ENCODE results near the gene ADAMTS17. TPM values are rescaled to one million over a fixed set of nuclear protein-coding genes. Genes with fewer than 3 reads are reported as not detected.

Gene ADAMTS17
- total RNA-seq, 1 experiment from 2014 or later = 4.2 TPM

DNA sequence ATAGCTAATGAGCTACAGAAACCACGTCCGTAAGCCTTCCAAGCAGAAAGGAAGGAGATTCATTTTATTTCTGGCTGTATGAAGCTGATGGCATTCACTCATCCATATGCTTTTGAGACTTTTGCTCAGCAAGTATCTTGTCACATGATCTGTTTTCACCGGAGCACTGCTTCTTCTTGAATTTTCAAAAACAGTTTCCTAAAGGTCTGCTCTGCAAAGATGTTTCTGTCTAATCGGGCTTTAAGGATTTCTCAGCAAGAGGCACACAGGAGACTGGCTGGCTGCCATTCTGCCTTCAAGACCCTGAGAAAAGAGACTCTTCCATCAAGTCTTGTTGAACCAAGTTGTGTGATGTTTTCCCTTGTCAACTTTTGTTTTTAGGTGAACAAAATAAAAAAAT, 319.0 kb downstream of the ADAMTS17 start:
- BruUV-seq (replicated peaks) = no TSS peak
- H3K4me1 ChIP-seq (ENCODE audit: control insufficient read depth in 1 of 2, insufficient read depth in 2 of 2, low read length in 2 of 2) = no peaks in the 10 kb centered on the region
- H3K27me3 ChIP-seq (ENCODE audit: insufficient read depth, low read length) = no peaks in the 10 kb centered on the region
- ChIA-PET CTCF (no interaction called here), RAD21 (ENCODE audit: low non-redundant PET in 1 of 2, low total read pairs in 2 of 2, uncharacterized antibody in 2 of 2, unreplicated experiment in 2 of 2) (no interaction called here), POLR2A (no interaction called here)
- H3K4me3 ChIP-seq (replicated peaks in 1 of 2; ENCODE audit: low read depth in 1 of 2, low read length in 2 of 2) = no peak overlapping the region
- no peak overlapping the region for H2AFZ ChIP-seq (ENCODE audit: low read depth, low read length, poor library complexity, severe bottlenecking)
- TF ChIP-seq EZH2 (IDR thresholded peaks at IDR 0.05) (no peak), YY1 (IDR thresholded peaks at IDR 0.05; ENCODE audit: extremely low read depth, insufficient replicate concordance, low read depth, low read length) (no peak)
- no peak overlapping the region for H3K27ac ChIP-seq (ENCODE audit: low read depth, low read length)
- H3K36me3 ChIP-seq (ENCODE audit: control insufficient read depth in 1 of 2, insufficient read depth in 2 of 2, low read length in 2 of 2) = no peaks in the 10 kb centered on the region
- DNase-seq (ENCODE audit: low read depth, low spot score) (no peak), ATAC-seq (no peak)
- H3K4me2 ChIP-seq (ENCODE audit: low read length) = no peak overlapping the region
- no peaks in the 10 kb centered on the region for H3K79me2 ChIP-seq (ENCODE audit: insufficient read depth, low read length)
- peaks cover 3 to 10% of the 10 kb centered on the region in 2 experiments; a peak in 2 of 4 replicates for H3K9me3 ChIP-seq (ENCODE audit: control insufficient read depth in 1 of 2, insufficient read depth in 1 of 2, low read depth in 1 of 2, low read length in 2 of 2)
- intact Hi-C loops (cut with micrococcal nuclease) = no loop called here
- no peak overlapping the region for H3K9ac ChIP-seq (ENCODE audit: low read length)
- H3K9me2 ChIP-seq (ENCODE audit: insufficient read depth) = no peaks in the 10 kb centered on the region
- H4K20me1 ChIP-seq (ENCODE audit: insufficient read depth) = no peaks in the 10 kb centered on the region

DNA sequence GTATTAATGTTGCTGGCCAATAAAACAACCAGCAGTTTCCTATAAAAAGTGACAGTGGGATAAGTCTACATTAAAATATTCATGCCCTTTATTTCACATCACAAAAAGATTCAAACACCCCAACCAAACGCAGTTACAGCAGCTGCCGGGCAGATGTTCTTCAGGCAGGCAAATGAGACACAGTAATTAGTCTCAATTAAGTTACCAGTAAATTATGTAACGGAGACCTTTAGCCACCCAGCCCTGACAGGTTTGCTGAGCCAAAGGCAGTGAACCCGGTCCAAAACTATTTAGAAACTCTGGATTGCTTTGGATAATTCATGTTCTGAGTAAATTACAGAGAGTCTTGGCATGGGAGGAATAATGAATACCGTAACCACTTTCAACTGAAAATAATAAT, 319.4 kb downstream of the ADAMTS17 start:
- POLR2A ChIA-PET = no interaction called here
- Histone ChIP-seq H3K79me2 (ENCODE audit: insufficient read depth, low read length) (no peaks in the 10 kb centered on the region), H3K27ac (ENCODE audit: low read depth, low read length) (no peak overlapping the region), H3K4me1 (ENCODE audit: control insufficient read depth in 1 of 2, insufficient read depth in 2 of 2, low read length in 2 of 2) (peaks cover 0 to 2% of the 10 kb centered on the region in 2 experiments; a peak in 1 of 4 replicates), H2AFZ (ENCODE audit: low read depth, low read length, poor library complexity, severe bottlenecking) (no peak overlapping the region), H3K9me3 (ENCODE audit: control insufficient read depth in 1 of 2, insufficient read depth in 1 of 2, low read depth in 1 of 2, low read length in 2 of 2) (peaks cover 0 to 6% of the 10 kb centered on the region in 2 experiments; a peak in 1 of 4 replicates), H3K36me3 (ENCODE audit: control insufficient read depth in 1 of 2, insufficient read depth in 2 of 2, low read length in 2 of 2) (no peaks in the 10 kb centered on the region), H3K4me2 (ENCODE audit: low read length) (no peak overlapping the region), H4K20me1 (ENCODE audit: insufficient read depth) (no peaks in the 10 kb centered on the region), H3K9ac (ENCODE audit: low read length) (no peak overlapping the region), H3K27me3 (ENCODE audit: insufficient read depth, low read length) (no peaks in the 10 kb centered on the region), H3K9me2 (ENCODE audit: insufficient read depth) (no peaks in the 10 kb centered on the region), H3K4me3 (replicated peaks in 1 of 2; ENCODE audit: low read depth in 1 of 2, low read length in 2 of 2) (no peak overlapping the region)
- no TSS peak for BruUV-seq (replicated peaks)
- no peak for TF ChIP-seq RAD21 (IDR thresholded peaks at IDR 0.05; ENCODE audit: low read depth)
- TF ChIP-seq ELF1 (IDR thresholded peaks at IDR 0.05; ENCODE audit: borderline replicate concordance, low read depth) = no peak
- no peak for TF ChIP-seq POLR2AphosphoS5 (IDR thresholded peaks at IDR 0.05; ENCODE audit: low read depth, low read length)
- TF ChIP-seq EGR1 (IDR thresholded peaks at IDR 0.05; ENCODE audit: low read depth) = no peak
- no peak for TF ChIP-seq CBX3 (IDR thresholded peaks at IDR 0.05; ENCODE audit: low read depth)
- TF ChIP-seq TCF7L2 (IDR thresholded peaks at IDR 0.05; ENCODE audit: borderline replicate concordance, extremely low read depth, insufficient read depth, insufficient read length) = no peak
- TF ChIP-seq SRF (IDR thresholded peaks at IDR 0.05; ENCODE audit: low read depth) = no peak
- TF ChIP-seq EZH2 (IDR thresholded peaks at IDR 0.05) = no peak
- TF ChIP-seq EZH2phosphoT487 (IDR thresholded peaks at IDR 0.05; ENCODE audit: borderline replicate concordance) = no peak
- TF ChIP-seq YY1 (IDR thresholded peaks at IDR 0.05; ENCODE audit: extremely low read depth, insufficient replicate concordance, low read depth, low read length) = no peak
- TF ChIP-seq ZFX (IDR thresholded peaks at IDR 0.05) = no peak
- no peak for TF ChIP-seq SP1 (IDR thresholded peaks at IDR 0.05; ENCODE audit: low read depth)
- TF ChIP-seq, protein P1, sequence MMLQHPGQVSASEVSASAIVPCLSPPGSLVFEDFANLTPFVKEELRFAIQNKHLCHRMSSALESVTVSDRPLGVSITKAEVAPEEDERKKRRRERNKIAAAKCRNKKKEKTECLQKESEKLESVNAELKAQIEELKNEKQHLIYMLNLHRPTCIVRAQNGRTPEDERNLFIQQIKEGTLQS (IDR thresholded peaks at IDR 0.05) = no peak
- no peak for TF ChIP-seq FOSL1 (IDR thresholded peaks at IDR 0.05; ENCODE audit: low read depth)
- no peak for TF ChIP-seq ZNF274 (IDR thresholded peaks at IDR 0.05; ENCODE audit: low read depth, low read length)
- TF ChIP-seq SIN3A (IDR thresholded peaks at IDR 0.05; ENCODE audit: low read depth) = no peak
- TF ChIP-seq, protein P2, sequence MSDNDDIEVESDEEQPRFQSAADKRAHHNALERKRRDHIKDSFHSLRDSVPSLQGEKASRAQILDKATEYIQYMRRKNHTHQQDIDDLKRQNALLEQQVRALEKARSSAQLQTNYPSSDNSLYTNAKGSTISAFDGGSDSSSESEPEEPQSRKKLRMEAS (IDR thresholded peaks at IDR 0.05) = no peak
- no peak for TF ChIP-seq CEBPB (IDR thresholded peaks at IDR 0.05; ENCODE audit: low read depth)
- DNase-seq (ENCODE audit: low read depth, low spot score) (no peak), ATAC-seq (no peak)
- CTCF ChIA-PET = no interaction called here
- RAD21 ChIA-PET (ENCODE audit: low non-redundant PET in 1 of 2, low total read pairs in 2 of 2, uncharacterized antibody in 2 of 2, unreplicated experiment in 2 of 2) = no interaction called here
- intact Hi-C loops (cut with micrococcal nuclease) = no loop called here

All from HCT116 (cell line).